HepG2 (cell line): ENCODE measurements around the gene MEG3. TPM values are rescaled to one million over a fixed set of nuclear protein-coding genes. Genes with fewer than 3 reads are reported as not detected.

Experiments used
- ARHGAP35 ChIP-seq: sonication (generic); formaldehyde crosslinking; IDR thresholded peaks from 2 replicates; pipeline ENCODE4 v1.9.0; 2022; ENCODE audit warnings: mild to moderate bottlenecking, inconsistent platforms, moderate library complexity, missing genetic modification reagents, borderline replicate concordance
- DNMT1 ChIP-seq: sonication (generic); formaldehyde crosslinking; IDR thresholded peaks from 2 replicates; pipeline ENCODE4 v1.5.1; 2020; ENCODE audit warnings: mild to moderate bottlenecking, missing genetic modification reagents
- ELF3 ChIP-seq: IDR thresholded peaks from 2 replicates; pipeline ENCODE4 v1.6.1; 2016; ENCODE audit warnings: missing genetic modification reagents, missing compliant biosample characterization
- HNRNPLL ChIP-seq: fragments of 200-400 bp; formaldehyde crosslinking; IDR thresholded peaks from 2 replicates; pipeline ENCODE4 v1.6.1; 2017; ENCODE audit warnings: mild to moderate bottlenecking, low read depth, low read length; ENCODE audit not compliant: poor library complexity, severe bottlenecking
- HOMEZ ChIP-seq: IDR thresholded peaks from 2 replicates; pipeline ENCODE4 v1.6.1; 2016; ENCODE audit warnings: low read depth
- LBX2 ChIP-seq: sonication (generic); formaldehyde crosslinking; IDR thresholded peaks from 2 replicates; pipeline ENCODE4 v1.5.0; 2020; ENCODE audit warnings: missing genetic modification reagents, mild to moderate bottlenecking, borderline replicate concordance
- NR2F6 ChIP-seq, 2 experiments: IDR thresholded peaks; 2 replicates each; pipeline ENCODE4 v1.6.1; 2016; ENCODE audit warnings: antibody characterized with exemption in 1 of 2, mild to moderate bottlenecking in 1 of 2
- SYNCRIP ChIP-seq: fragments of 200-400 bp; formaldehyde crosslinking; IDR thresholded peaks from 2 replicates; pipeline ENCODE4 v1.6.1; 2018; ENCODE audit warnings: mild to moderate bottlenecking, low read depth, low read length; ENCODE audit not compliant: insufficient read depth
- YEATS2 ChIP-seq: sonication (generic); formaldehyde crosslinking; IDR thresholded peaks from 2 replicates; pipeline ENCODE4 v1.4.0; 2020; ENCODE audit warnings: missing genetic modification reagents, borderline replicate concordance
- ZBTB20 ChIP-seq: sonication (generic); formaldehyde crosslinking; IDR thresholded peaks from 2 replicates; pipeline ENCODE4 v1.8.1; 2023; ENCODE audit warnings: missing genetic modification reagents, low read depth, mild to moderate bottlenecking, borderline replicate concordance
- ZFP1 ChIP-seq: IDR thresholded peaks from 2 replicates; pipeline ENCODE4 v1.6.1; 2016
- ZKSCAN8 ChIP-seq: IDR thresholded peaks from 2 replicates; pipeline ENCODE4 v1.6.1; 2016; ENCODE audit warnings: borderline replicate concordance, missing genetic modification reagents, missing compliant biosample characterization
- ZNF276 ChIP-seq: sonication (generic); formaldehyde crosslinking; IDR thresholded peaks from 2 replicates; pipeline ENCODE4 v1.4.0; 2020; ENCODE audit warnings: mild to moderate bottlenecking, low read depth, missing genetic modification reagents
- ZNF282 ChIP-seq: fragments of 450-650 bp; IDR thresholded peaks from 2 replicates; pipeline ENCODE4 v1.6.1; 2018; ENCODE audit not compliant: partially characterized antibody
- ZNF44 ChIP-seq: sonication (generic); formaldehyde crosslinking; IDR thresholded peaks from 2 replicates; pipeline ENCODE4 v1.5.1; 2020; ENCODE audit warnings: mild to moderate bottlenecking, missing genetic modification reagents
- ZNF766 ChIP-seq: sonication (generic); formaldehyde crosslinking; IDR thresholded peaks from 2 replicates; pipeline ENCODE4 v1.5.0; 2020; ENCODE audit warnings: missing genetic modification reagents, borderline replicate concordance
- polyA plus RNA-seq, 8 experiments: library from polyadenylated mRNA; depleted of rRNA in 3 of 8; stranded (reverse) in 7 of 8; unstranded in 1 of 8; fragments of >200 nt; fragmentation: Illumina TruSeq in 4 of 8; extraction: Trizol in 4 of 8; gene quantifications; 2 replicates each; pipeline versions ENCODE4 v1.2.1 to v1.2.3, GENCODE V29; 2011 to 2016; ENCODE audit warnings: low read depth in 4 of 8, missing spikeins in 1 of 8, mixed read lengths in 1 of 8; ENCODE audit not compliant: insufficient read depth in 1 of 8
- total RNA-seq, 5 experiments: library from RNA; depleted of rRNA; stranded (reverse); fragments of >200 nt; fragmentation: Illumina TruSeq; extraction: Trizol; gene quantifications; 2 replicates each; pipeline ENCODE4 v1.2.3, GENCODE V29; 2016; ENCODE audit warnings: low read depth in 1 of 5
- TF ChIP-seq, protein P1 (sequence below): IDR thresholded peaks from 2 replicates; pipeline ENCODE4 v1.6.1; 2016
- TF ChIP-seq, protein P2 (sequence below): sonication (generic); formaldehyde crosslinking; IDR thresholded peaks from 2 replicates; pipeline ENCODE4 v1.5.0; 2020; ENCODE audit warnings: missing genetic modification reagents, mild to moderate bottlenecking, borderline replicate concordance
- TF ChIP-seq, protein P3 (sequence below): sonication (generic); formaldehyde crosslinking; IDR thresholded peaks from 2 replicates; pipeline ENCODE4 v1.8.1; 2022; ENCODE audit warnings: mild to moderate bottlenecking, missing genetic modification reagents

Gene MEG3
- total and polyA plus RNA-seq, 2 of the 13 experiments (the other 11 are each of a cell fraction or from before 2014, with no cell fraction given): 0.17 TPM; not detected in 1

DNA sequence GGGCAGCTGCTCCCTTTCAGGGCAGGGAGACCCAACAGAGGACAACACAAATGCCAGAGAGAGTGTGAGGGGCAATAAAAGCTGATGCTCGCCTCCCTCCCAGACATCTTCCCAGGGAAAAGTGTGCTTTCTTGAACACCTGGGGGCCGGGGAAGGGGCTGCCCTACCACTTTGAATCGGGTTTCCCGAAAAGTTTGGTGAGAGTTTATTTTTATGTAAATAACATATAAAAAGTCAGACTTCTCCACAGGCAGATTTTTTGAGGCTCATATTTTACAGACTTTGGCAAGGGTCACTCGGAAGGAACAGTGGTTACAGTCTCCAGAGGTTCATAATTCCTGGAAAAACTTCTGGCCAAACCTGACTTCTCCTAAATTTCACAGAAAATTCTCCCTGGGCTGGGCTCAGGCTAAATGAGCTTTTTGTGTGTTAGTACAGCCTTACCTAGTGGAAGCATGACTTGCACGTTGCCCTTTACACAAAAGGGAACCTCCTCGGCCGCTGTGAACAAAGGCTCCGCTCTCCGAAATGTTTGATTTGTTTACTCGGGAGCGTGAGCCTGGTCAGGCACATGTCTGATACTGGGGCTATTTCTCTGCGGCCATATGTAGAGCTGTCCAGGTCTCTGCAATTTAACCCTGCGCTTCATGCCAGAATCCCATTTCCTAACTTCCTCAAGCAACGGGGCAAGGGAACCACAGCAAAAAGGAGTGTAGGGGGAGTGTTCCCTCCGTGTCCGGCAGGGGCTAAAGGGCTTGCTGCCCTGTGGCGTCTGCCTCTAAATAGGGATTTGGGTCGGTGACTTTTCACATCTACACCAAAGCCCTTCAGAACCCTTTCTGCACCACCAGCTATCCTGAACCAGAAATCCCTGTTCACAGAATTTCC lies 74.2 kb downstream of the MEG3 start (continued):
- TF ChIP-seq ZBTB20 (CRISPR knock-in tag) (no peak), ZFP1 (CRISPR knock-in tag) (0 out of 2 replicates have a peak, but pooled peaks have one; percentile 13), DNMT1 (CRISPR knock-in tag) (no peak), ARHGAP35 (CRISPR knock-in tag) (0 out of 2 replicates have a peak, but pooled peaks have one; percentile 66), LBX2 (CRISPR knock-in tag) (no peak), ELF3 (CRISPR knock-in tag) (peak; percentile 34; the same call in 1 of the 2 replicates), HNRNPLL (no peak), ZNF44 (CRISPR knock-in tag) (0 out of 2 replicates have a peak, but pooled peaks have one; percentile 31), NR2F6 (IDR thresholded peaks at IDR 0.05) (0 out of 2 replicates have a peak, but pooled peaks have one; percentile 19), NR2F6 (CRISPR knock-in tag; IDR thresholded peaks at IDR 0.05) (0 out of 2 replicates have a peak, but pooled peaks have one; percentile 53), ZNF282 (no peak), YEATS2 (CRISPR knock-in tag) (0 out of 2 replicates have a peak, but pooled peaks have one; percentile 7), ZKSCAN8 (CRISPR knock-in tag) (peak; percentile 68; the same call in 1 of the 2 replicates), HOMEZ (CRISPR knock-in tag) (no peak), ZNF276 (CRISPR knock-in tag) (no peak), ZNF766 (CRISPR knock-in tag) (peak; percentile 39; the same call in 1 of the 2 replicates), SYNCRIP (no peak)
- TF ChIP-seq, protein P1, sequence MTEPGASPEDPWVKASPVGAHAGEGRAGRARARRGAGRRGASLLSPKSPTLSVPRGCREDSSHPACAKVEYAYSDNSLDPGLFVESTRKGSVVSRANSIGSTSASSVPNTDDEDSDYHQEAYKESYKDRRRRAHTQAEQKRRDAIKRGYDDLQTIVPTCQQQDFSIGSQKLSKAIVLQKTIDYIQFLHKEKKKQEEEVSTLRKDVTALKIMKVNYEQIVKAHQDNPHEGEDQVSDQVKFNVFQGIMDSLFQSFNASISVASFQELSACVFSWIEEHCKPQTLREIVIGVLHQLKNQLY (CRISPR knock-in tag): peak; percentile 40; the same call in 1 of the 2 replicates
- TF ChIP-seq, protein P2, sequence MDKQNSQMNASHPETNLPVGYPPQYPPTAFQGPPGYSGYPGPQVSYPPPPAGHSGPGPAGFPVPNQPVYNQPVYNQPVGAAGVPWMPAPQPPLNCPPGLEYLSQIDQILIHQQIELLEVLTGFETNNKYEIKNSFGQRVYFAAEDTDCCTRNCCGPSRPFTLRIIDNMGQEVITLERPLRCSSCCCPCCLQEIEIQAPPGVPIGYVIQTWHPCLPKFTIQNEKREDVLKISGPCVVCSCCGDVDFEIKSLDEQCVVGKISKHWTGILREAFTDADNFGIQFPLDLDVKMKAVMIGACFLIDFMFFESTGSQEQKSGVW: no peak
- TF ChIP-seq, protein P3, sequence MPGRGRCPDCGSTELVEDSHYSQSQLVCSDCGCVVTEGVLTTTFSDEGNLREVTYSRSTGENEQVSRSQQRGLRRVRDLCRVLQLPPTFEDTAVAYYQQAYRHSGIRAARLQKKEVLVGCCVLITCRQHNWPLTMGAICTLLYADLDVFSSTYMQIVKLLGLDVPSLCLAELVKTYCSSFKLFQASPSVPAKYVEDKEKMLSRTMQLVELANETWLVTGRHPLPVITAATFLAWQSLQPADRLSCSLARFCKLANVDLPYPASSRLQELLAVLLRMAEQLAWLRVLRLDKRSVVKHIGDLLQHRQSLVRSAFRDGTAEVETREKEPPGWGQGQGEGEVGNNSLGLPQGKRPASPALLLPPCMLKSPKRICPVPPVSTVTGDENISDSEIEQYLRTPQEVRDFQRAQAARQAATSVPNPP (CRISPR knock-in tag): 0 out of 2 replicates have a peak, but pooled peaks have one; percentile 53
